ENCODE results near the gene SPON2. TPM values are rescaled to one million over a fixed set of nuclear protein-coding genes. Genes with fewer than 3 reads are reported as not detected.

Gene SPON2
- total RNA-seq, 1 donor from 2014 or later, result 10.9 TPM

GRCh38 chr4:1210971-1211370, 38.6 kb upstream of the SPON2 start:
- no peak for DNase-seq (ENCODE audit: low read depth)

GRCh38 chr4:1210241-1210841, 38.0 kb upstream of the SPON2 start:
- no peak for TF ChIP-seq CTCF (IDR thresholded peaks at IDR 0.05; ENCODE audit: insufficient read depth, low read length, poor library complexity, severe bottlenecking)
- no peak overlapping the region for H3K4me3 ChIP-seq (ENCODE audit: low read depth, low read length)
- H3K36me3 ChIP-seq (ENCODE audit: control insufficient read depth, insufficient read depth, low read length), result no peaks in the 10 kb centered on the region
- no peaks in the 10 kb centered on the region for H3K27me3 ChIP-seq (ENCODE audit: control insufficient read depth, insufficient read depth, low read length)
- DNase-seq (ENCODE audit: low read depth), result no peak

More at GRCh38 chr4:1210971-1211370, 38.6 kb upstream of the SPON2 start:
- Histone ChIP-seq H3K27me3 (ENCODE audit: control insufficient read depth, insufficient read depth, low read length) (no peaks in the 10 kb centered on the region), H3K36me3 (ENCODE audit: control insufficient read depth, insufficient read depth, low read length) (no peaks in the 10 kb centered on the region), H3K4me3 (ENCODE audit: low read depth, low read length) (no peak overlapping the region)
- no peak for TF ChIP-seq CTCF (IDR thresholded peaks at IDR 0.05; ENCODE audit: insufficient read depth, low read length, poor library complexity, severe bottlenecking)

- no peak for TF ChIP-seq CTCF (IDR thresholded peaks at IDR 0.05; ENCODE audit: insufficient read depth, low read length, poor library complexity, severe bottlenecking)
These were observed 37.4 kb upstream of the SPON2 start for GRCh38 chr4:1209821-1210220.

GRCh38 chr4:1208970-1209704, 36.8 kb upstream of the SPON2 start:
- no peaks in the 10 kb centered on the region for H3K27me3 ChIP-seq (ENCODE audit: control insufficient read depth, insufficient read depth, low read length)
- no peak overlapping the region for H3K4me3 ChIP-seq (ENCODE audit: low read depth, low read length)
- no peak for TF ChIP-seq CTCF (IDR thresholded peaks at IDR 0.05; ENCODE audit: insufficient read depth, low read length, poor library complexity, severe bottlenecking)
- H3K36me3 ChIP-seq (ENCODE audit: control insufficient read depth, insufficient read depth, low read length), result no peaks in the 10 kb centered on the region
- DNase-seq (ENCODE audit: low read depth), result no peak

More at GRCh38 chr4:1209821-1210220, 37.4 kb upstream of the SPON2 start:
- Histone ChIP-seq H3K36me3 (ENCODE audit: control insufficient read depth, insufficient read depth, low read length) (no peaks in the 10 kb centered on the region), H3K4me3 (ENCODE audit: low read depth, low read length) (no peak overlapping the region), H3K27me3 (ENCODE audit: control insufficient read depth, insufficient read depth, low read length) (no peaks in the 10 kb centered on the region)
- no peak for DNase-seq (ENCODE audit: low read depth)

GRCh38 chr4:1208266-1208961, 36.0 kb upstream of the SPON2 start:
- no peak for DNase-seq (ENCODE audit: low read depth)
- Histone ChIP-seq H3K36me3 (ENCODE audit: control insufficient read depth, insufficient read depth, low read length) (no peaks in the 10 kb centered on the region), H3K27me3 (ENCODE audit: control insufficient read depth, insufficient read depth, low read length) (no peaks in the 10 kb centered on the region), H3K4me3 (ENCODE audit: low read depth, low read length) (no peak overlapping the region)
- TF ChIP-seq CTCF (IDR thresholded peaks at IDR 0.05; ENCODE audit: insufficient read depth, low read length, poor library complexity, severe bottlenecking), result no peak

Data from kidney epithelial cell (primary cell).